GM19239 (cell line): ENCODE data around the gene UCKL1.
A peak's percentile ranks its signal among the peaks of the same experiment; 100 is the strongest.
"Not testable (repeated sequence)": the region's sequence is repeated elsewhere in the genome, so short reads cannot be mapped to it uniquely, and the experiment has no call there.

ENCODE experiments used
- DNase-seq: peaks from one replicate; pipeline ENCODE4 v3.0.0; 2011; ENCODE audit warnings: low spot score; ENCODE audit not compliant: insufficient read length
- FAIRE-seq: peaks from 2 replicates; lab custom pipeline; 2011; peaks lifted over from hg19 to GRCh38; lab: Jason Lieb, UNC

UCKL1 gene

DNA sequence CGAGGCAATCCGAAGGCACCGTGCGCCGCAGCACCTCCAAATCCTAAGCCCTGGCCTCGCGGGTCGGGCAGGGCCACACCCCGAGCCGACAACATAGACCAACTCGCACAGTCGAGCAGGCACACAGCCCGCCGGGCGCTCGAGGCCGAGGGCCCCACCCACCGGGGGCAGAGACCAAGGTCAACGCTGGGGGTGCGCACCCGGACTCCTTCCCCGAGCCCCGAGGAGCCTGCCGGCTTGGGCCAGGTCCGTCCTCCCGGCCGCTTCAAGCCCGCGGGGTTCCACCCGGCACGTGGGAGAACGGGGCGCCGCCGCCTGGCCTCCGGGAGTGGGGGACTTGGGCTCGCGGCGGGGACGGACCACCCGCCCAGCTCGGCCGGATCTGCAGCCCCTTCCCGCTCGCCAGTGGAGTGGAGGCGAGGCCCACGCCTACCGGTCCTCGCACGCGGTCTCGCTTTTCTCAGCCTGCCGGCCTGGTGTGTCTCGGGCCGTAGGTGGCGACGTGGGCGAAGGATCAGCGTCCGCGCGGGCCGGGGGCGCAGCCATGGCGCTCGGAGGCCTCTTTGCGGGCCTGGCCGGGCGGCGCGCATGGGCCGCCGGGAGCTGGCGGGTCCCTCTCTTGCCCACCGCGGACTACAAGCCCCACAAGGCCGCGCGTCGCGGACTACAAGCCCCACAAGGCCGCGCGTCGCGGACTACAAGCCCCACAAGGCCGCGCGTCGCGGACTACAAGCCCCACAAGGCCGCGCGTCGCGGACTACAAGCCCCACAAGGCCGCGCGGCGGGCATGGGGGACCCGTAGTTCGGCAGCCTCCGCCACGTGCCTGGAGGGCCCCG is at the start of gene UCKL1:
Gene UCKL1 (minus strand): TSS at position 590 of the 837 bp plus-strand sequence. CDS start 44 bp downstream, at position 546.
- FAIRE-seq = peak; percentile 45
- peak; percentile 95 for DNase-seq

DNA sequence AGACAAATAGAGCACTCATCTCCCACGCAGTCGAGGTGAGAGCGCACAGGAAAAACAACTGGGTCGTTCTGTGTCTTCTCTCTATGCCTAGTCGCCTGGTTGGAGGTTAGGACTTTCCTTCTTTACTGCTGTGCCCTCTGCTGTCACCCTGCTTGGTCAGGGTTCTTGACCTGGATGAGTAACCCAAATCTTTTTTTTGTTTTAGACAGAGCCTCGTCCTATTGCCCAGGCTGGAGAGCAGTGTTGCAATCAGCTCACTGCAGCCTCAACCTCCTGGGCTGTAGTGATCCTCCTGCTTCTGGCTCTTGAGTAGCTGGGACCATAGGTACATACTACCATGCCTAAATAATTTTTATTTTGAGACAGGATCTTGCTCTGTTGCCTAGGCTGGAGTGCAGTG is 49.2 kb upstream of the UCKL1 start:
- no peak for FAIRE-seq
- no peak for DNase-seq

GRCh38 chr20:64003960-64004725 is 47.9 kb upstream of the UCKL1 start:
- FAIRE-seq = no peak
- DNase-seq = no peak

DNA sequence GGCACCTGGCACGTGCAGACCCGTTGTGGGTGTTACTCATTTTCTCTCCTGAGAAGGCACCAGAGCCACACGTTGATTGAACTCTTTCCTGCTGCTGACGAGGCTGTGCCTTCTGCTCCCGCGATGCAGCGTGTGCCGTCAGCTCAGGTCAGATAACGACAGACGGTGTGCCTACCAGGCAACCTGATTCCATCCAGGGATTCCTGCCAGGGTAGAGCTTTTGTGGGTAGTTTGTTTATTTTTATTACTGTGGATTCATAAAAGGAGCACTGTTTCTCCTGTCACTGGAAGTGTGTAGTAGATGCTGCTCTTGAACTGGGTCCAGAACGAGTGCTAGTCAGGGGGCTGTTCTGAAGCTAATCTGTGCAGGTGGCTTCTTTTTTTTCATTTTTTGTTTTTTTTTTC is 45.4 kb upstream of the UCKL1 start:
- DNase-seq = no peak
- FAIRE-seq = no peak

GRCh38 chr20:64000906-64001305 is 44.7 kb upstream of the UCKL1 start:
- FAIRE-seq (no peak), DNase-seq (no peak)

DNA sequence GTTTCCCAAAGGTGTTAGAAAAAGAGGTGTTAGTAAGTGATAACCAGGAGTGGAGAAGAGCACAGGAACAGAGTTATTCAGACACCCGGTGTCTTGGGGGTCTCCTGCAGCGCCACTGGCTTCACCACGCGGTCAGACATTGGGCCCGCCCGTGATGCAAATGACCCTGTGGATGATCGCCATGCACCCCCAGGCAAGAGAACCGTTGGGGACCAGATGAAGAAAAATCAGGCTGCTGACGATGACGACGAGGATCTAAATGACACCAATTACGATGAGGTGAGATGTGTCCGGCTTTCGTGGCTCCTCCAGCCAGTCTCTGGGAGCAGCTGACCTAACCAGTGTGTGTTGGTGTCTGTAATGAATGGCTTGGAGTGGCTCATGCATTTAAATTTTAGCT is 26.7 kb upstream of the UCKL1 start:
- no peak for FAIRE-seq
- no peak for DNase-seq

GRCh38 chr20:63980806-63981728 is 24.9 kb upstream of the UCKL1 start, which contains the start of gene PRPF6:
TSS of gene PRPF6 (plus strand) at chr20:63981132. CDS start at chr20:63981246, 114 bp downstream.
- peak; percentile 98 for DNase-seq
- FAIRE-seq = peak; percentile 93

DNA sequence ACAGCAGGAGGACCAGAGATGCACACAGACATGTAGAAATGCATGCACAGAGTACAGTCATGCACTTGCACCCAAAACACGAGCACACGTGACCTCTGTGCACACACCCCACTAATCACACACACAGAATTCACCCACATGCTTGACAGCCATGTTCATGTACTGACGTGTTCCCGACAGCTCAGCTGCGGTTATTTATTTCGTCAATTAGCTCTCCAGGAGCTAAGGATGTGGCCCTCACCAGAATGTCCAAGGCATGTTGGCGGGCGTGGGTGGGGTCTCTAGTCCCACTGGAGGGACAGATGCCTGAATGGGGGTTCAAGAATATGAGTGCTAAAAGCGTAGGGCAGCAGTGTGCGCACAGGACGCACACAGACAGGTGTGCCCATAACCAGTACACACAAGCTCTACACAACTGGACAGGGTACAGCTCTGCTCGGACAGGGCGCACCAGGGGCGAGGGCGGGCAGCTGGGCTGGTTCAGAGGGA is 24.1 kb upstream of the UCKL1 start:
- no peak for DNase-seq
- no peak for FAIRE-seq

DNA sequence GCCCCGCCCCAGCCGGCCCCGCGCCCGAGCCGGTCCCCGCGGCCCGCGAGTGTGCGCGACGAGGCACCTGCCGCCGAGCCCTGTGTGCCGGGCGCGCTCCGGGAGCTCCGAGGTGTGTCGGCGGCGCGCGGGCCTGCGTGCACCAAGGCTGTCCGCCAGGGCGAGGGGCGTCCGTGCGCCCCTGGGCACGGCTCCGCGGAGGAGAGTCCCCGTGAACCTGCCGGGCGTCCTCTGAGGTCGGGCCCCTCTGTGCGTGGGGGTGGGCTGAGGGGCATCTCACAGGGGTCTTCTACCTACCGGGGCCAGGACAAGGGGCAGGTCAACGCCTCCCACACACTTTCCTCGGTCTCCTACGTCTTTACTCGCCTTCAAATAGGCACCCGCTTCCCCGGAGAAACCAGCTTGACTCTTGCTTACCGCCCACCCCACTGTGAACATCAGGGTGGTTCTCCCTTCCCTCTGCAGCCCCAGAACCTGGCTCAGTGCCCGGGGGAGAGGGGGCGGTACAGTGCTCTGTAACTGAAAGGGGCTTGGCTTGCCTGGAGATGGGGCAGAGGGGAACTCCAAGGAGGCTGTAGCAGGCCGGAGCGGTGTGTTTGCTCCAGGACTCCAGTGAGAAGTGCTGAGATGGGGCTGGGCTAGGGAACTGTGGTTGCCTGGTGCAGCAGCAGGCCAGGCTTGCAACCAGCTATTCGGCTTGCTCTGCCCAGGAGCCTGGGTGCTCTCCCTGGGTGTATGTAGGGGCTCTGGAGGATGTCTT is 23.5 kb upstream of the UCKL1 start, which contains the start of gene SAMD10:
Gene SAMD10 (minus strand): TSS at position 86 of the 760 bp plus-strand sequence. CDS start 175 bp downstream, outside the sequence.
- FAIRE-seq (peak; percentile 55), DNase-seq (peak; percentile 71)

- FAIRE-seq (no peak), DNase-seq (no peak)
Observed at GRCh38 chr20:63979229-63979556, 23.0 kb upstream of the UCKL1 start.

- FAIRE-seq (peak; percentile 60), DNase-seq (peak; percentile 60)
Observed at GRCh38 chr20:63978319-63979228, 22.4 kb upstream of the UCKL1 start.

DNA sequence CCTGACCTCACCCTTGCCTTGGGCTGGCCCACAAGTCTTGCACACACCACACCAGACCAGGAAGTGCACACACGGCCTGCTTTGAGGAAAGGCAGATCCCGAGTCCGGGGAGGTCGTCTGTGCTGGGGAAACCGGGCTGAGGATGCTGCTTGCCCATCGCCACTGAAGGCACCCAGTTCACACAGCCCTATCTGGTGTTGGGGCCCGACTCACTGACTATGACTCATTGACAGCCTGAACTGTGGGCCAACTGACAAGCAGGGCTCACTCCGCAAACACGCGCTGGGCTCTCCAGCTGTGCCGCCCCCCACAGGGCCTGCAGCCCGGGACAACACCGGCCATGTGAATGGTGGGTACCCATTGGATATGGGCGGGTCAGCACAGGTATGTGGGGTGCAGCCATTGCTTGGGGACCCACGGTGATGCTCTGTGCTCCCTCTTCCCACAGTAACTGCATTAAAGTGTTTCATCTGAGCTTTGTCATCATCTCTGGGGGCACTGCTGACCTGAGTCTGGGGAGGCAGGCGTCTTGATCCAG is 21.6 kb upstream of the UCKL1 start:
- FAIRE-seq = no peak
- DNase-seq = no peak

- FAIRE-seq (no peak), DNase-seq (no peak)
Observed at GRCh38 chr20:63976980-63977738, 20.9 kb upstream of the UCKL1 start.

DNA sequence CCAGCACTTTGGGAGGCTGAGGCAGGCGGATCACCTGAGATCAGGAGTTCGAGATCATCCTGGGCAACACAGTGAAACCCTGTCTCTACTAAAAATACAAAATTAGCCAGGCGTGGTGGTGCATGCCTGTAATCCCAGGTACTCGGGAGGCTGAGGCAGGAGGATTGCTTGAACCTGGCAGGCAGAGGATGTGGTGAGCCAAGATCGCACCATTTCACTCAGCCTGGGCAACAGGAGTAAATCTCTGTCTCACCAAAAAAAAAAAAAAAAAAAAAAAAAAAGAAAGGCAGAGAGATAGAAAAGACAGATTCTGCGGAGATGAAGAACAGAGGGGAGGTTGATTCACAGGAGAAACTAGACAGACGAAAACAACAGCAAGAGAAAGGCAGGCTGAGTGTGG is 20.3 kb upstream of the UCKL1 start:
- not testable (repeated sequence) for DNase-seq, FAIRE-seq

GRCh38 chr20:63974402-63975200 is 18.4 kb upstream of the UCKL1 start:
- DNase-seq = no peak
- no peak for FAIRE-seq

DNA sequence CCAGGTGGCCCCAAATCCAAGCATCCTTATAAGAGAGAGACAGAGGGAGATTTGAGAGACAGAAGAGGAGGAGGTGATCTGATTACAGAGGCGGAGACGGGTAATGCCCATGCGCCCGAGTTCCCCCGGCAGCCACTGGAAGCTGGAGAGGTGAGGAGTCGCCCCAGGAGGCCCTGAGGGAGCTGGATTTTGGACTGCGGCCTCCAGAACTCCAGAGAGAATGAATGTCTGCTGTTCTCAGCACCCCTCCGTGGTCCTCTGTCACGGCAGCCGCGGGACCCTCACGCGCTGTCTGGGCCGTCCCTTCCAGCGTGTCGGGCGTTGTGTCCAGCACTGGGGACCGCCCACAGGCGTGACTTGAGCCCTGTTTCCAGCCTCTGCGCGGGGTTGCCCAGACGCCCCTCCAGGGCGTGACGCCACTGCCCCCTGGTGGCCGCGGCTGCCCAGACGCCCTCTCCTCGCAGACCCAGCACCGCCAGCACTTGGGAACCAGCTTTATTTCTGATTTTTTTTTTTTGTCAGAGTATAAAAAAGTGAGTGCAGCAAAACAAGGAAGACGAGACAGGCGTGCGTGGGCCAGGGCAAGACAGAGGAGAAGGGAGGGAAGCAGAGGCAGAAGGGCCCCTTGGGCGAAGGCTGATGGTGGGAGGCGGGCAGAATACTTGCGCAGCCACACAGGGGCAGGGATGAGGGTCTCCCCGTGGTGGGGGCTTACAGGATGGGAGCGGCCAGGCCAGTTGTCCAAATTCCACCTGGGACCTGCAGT is 17.6 kb upstream of the UCKL1 start:
- peak; percentile 47 for FAIRE-seq
- peak; percentile 94 for DNase-seq
